Astrocyte of the cerebellum (primary cell): Measurements from ENCODE around the gene NOL4L.

Experiments used
- DNase-seq: peaks from one replicate; pipeline ENCODE4 v3.0.0-alpha.2; 2011; ENCODE audit warnings: low read depth
- H3K4me3 ChIP-seq: 2 replicates; pipeline ENCODE4 v1.5.1; 2011; ENCODE audit warnings: mild to moderate bottlenecking, low read depth, low read length, moderate library complexity
- CTCF ChIP-seq: IDR thresholded peaks from 2 replicates; pipeline ENCODE4 v1.5.1; 2012; ENCODE audit warnings: low read length, low read depth, moderate library complexity, mild to moderate bottlenecking; ENCODE audit errors: missing control alignments
- in situ Hi-C: cut with HindIII; loops from 2 replicates; pipeline ENCODE4 v1.10.0; 2017; ENCODE audit warnings: low sequenced_read_pairs

Gene NOL4L

GRCh38 chr20:32608664-32609015, 23.5 kb upstream of the NOL4L start:
- H3K4me3 ChIP-seq, result no peak overlapping the region
- no peak for DNase-seq
- in situ Hi-C loops, result no loop called here
- no peak for TF ChIP-seq CTCF

- TF ChIP-seq CTCF, result no peak
- DNase-seq, result no peak
- in situ Hi-C loops, result no loop called here
- no peak overlapping the region for H3K4me3 ChIP-seq
Observed at GRCh38 chr20:32607727-32608663, 22.9 kb upstream of the NOL4L start.

- TF ChIP-seq CTCF, result no peak
- in situ Hi-C loops, result no loop called here
- DNase-seq, result no peak
- H3K4me3 ChIP-seq, result no peak overlapping the region
Observed at GRCh38 chr20:32607324-32607723, 22.2 kb upstream of the NOL4L start.

- in situ Hi-C loops, result no loop called here
- no peak for DNase-seq
- H3K4me3 ChIP-seq, result no peak overlapping the region
- no peak for TF ChIP-seq CTCF
Observed at GRCh38 chr20:32606790-32607189, 21.7 kb upstream of the NOL4L start.

- in situ Hi-C loops, result no loop called here
- no peak overlapping the region for H3K4me3 ChIP-seq
- TF ChIP-seq CTCF, result no peak
- DNase-seq, result no peak
Observed at GRCh38 chr20:32606107-32606506, 21.0 kb upstream of the NOL4L start.

- no peak for TF ChIP-seq CTCF
- no peak overlapping the region for H3K4me3 ChIP-seq
- DNase-seq, result no peak
- in situ Hi-C loops, result no loop called here
Observed at GRCh38 chr20:32605167-32605656, 20.1 kb upstream of the NOL4L start.
